Uterus (tissue), 4 donors: ENCODE data around the gene DENND1A. TPM values are rescaled to one million over a fixed set of nuclear protein-coding genes. Genes with fewer than 3 reads are reported as not detected.

Experiments used
- DNase-seq, 2 donors: peaks; one replicate each; pipeline ENCODE4 v3.0.0-alpha.2; 2019 to 2020
- H3K27ac ChIP-seq, 2 donors: fragments of 200-600 bp; sonication (generic); 1 replicate in 1 of 2; 2 replicates in 1 of 2; pipeline ENCODE4 v1.5.1; 2016 to 2018
- H3K27me3 ChIP-seq, 2 donors: fragments of 200-600 bp; sonication (generic); one replicate each; pipeline ENCODE4 v1.5.1; 2018 to 2019; ENCODE audit warnings: control low read depth in 1 of 2
- H3K36me3 ChIP-seq, 2 donors: fragments of 200-600 bp; sonication (generic); one replicate each; pipeline ENCODE4 v1.5.1; 2019; ENCODE audit warnings: control low read depth in 1 of 2
- H3K4me1 ChIP-seq, 2 donors: fragments of 200-600 bp; sonication (generic); one replicate each; pipeline ENCODE4 v1.5.1; 2018 to 2019; ENCODE audit warnings: control low read depth in 1 of 2
- H3K4me3 ChIP-seq, 2 donors: fragments of 200-600 bp; sonication (generic); 1 replicate in 1 of 2; 2 replicates in 1 of 2; pipeline ENCODE4 v1.5.1; 2018 to 2019; ENCODE audit warnings: mild to moderate bottlenecking in 1 of 2
- H3K9me3 ChIP-seq, 2 donors: fragments of 200-600 bp; sonication (generic); one replicate each; pipeline ENCODE4 v1.5.1; 2019; ENCODE audit warnings: control low read depth in 1 of 2
- CTCF ChIP-seq, 4 experiments: fragments of 200-600 bp in 2 of 4; fragments of 450-650 bp in 2 of 4; sonication (generic) in 2 of 4; IDR thresholded peaks; one replicate each; pipeline ENCODE4 v1.5.1; 2016 to 2019; ENCODE audit warnings: antibody characterized with exemption in 4 of 4, mild to moderate bottlenecking in 2 of 4, moderate library complexity in 1 of 4
- POLR2A ChIP-seq, 2 donors: fragments of 450-650 bp; IDR thresholded peaks; one replicate each; pipeline ENCODE4 v1.6.1; 2016; ENCODE audit warnings: antibody characterized with exemption in 2 of 2, mild to moderate bottlenecking in 1 of 2, moderate library complexity in 1 of 2
- intact Hi-C: fragments of 100-400 bp; cut with DNase I; formaldehyde crosslinking; loops from one replicate; pipeline ENCODE4 v1.15.1; 2023; ENCODE audit warnings: low total_unique reads
- total RNA-seq, 4 donors: library from RNA; depleted of rRNA in 3 of 4; stranded (reverse); fragments of >200 nt in 3 of 4; gene quantifications; one replicate each; pipeline versions ENCODE4 v1.1.0 to v1.2.4, GENCODE V29; 2014 to 2023
- donor health status: DM: yes; HTN: yes; CAD: no.

DENND1A gene
- total RNA-seq, 4 donors from 2014 or later, result 10.8 to 34.5 (median 22.6) TPM

DNA sequence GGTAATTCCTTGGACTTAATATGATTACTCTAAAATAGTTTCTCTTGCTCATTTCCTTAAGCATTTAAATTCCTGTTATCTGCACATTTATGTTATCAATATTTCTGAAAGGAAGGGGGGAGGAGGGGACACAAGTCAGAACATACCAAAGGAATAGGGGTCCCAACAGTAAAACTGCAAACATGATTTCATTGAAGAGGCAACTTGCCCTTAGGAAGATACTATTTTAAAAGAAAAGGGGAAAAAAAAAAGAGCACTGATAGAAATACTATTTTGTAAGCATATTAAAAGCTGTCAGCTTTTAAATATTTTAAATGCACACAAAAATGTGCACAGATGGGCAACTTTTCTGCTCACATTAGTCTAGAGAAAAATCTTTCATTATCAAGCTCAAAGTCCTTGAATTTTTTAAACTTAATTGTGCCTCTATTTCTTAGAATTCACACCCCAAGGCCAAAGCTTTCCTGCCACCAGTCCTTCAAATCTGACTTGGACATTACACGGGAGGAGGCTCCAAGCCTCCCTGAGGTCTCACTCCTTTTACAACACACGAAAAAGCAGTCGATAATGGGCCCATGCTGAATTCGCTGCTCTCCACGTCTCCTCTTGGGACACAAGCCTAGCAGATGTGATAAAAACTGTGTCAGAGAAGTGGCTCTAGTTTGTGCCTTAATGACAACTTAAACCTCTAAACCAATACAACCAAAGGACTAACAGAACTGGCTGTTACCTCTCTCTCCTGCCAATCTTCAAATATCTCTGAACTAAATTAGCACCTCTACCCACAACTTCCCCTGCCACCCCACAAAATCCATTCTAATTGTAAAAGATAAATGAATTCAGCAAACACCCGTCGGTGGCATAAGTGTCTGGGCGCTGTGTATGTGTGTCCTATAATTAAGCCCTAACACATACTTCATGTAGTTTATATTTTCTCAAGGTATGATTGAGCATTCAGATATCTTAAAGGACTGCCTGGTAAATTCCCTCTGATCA, 154.3 kb downstream of the DENND1A start:
- H3K9me3 ChIP-seq, result no peaks in the 10 kb centered on the region
- no peak for DNase-seq
- no peak for TF ChIP-seq POLR2A (IDR thresholded peaks at IDR 0.05)
- no peak for TF ChIP-seq CTCF (IDR thresholded peaks at IDR 0.05)
- no peak overlapping the region for H3K27ac ChIP-seq
- H3K4me3 ChIP-seq, result no peak overlapping the region
- intact Hi-C loops, result no loop called here
- H3K36me3 ChIP-seq, result no peaks in the 10 kb centered on the region
- no peaks in the 10 kb centered on the region for H3K27me3 ChIP-seq
- H3K4me1 ChIP-seq, result no peaks in the 10 kb centered on the region

GRCh38 chr9:123773783-123774182, 156.1 kb downstream of the DENND1A start:
- H3K27ac ChIP-seq, result no peak overlapping the region
- DNase-seq, result no peak
- no peak overlapping the region for H3K4me3 ChIP-seq
- TF ChIP-seq CTCF (IDR thresholded peaks at IDR 0.05), result no peak
- TF ChIP-seq POLR2A (IDR thresholded peaks at IDR 0.05), result no peak
- no peaks in the 10 kb centered on the region for H3K36me3 ChIP-seq
- no peaks in the 10 kb centered on the region for H3K9me3 ChIP-seq
- H3K27me3 ChIP-seq, result no peaks in the 10 kb centered on the region
- intact Hi-C loops, result no loop called here
- no peaks in the 10 kb centered on the region for H3K4me1 ChIP-seq

DNA sequence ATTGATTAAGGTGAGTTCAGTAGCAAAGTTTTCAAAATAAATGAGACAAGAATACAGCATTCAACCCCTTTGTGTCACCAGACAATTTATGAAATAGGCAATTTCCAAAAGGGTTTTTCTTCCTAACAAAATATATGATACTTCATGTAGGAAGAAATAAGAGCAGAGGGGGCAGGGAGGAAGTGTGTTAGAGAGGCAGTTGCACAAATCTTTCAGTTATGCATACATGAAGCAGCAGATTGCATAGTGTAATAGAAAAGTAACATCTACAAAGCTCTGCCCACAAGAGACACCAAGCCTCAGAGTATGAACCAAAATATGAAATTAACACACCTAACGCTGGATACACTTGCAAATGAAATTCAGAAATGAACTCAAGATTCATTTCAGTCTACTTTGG, 157.0 kb downstream of the DENND1A start:
- Histone ChIP-seq H3K4me1 (no peaks in the 10 kb centered on the region), H3K36me3 (no peaks in the 10 kb centered on the region), H3K27ac (no peak overlapping the region), H3K9me3 (no peaks in the 10 kb centered on the region), H3K4me3 (no peak overlapping the region), H3K27me3 (no peaks in the 10 kb centered on the region)
- no peak for TF ChIP-seq POLR2A (IDR thresholded peaks at IDR 0.05)
- no peak for TF ChIP-seq CTCF (IDR thresholded peaks at IDR 0.05)
- DNase-seq, result no peak
- intact Hi-C loops, result no loop called here

DNA sequence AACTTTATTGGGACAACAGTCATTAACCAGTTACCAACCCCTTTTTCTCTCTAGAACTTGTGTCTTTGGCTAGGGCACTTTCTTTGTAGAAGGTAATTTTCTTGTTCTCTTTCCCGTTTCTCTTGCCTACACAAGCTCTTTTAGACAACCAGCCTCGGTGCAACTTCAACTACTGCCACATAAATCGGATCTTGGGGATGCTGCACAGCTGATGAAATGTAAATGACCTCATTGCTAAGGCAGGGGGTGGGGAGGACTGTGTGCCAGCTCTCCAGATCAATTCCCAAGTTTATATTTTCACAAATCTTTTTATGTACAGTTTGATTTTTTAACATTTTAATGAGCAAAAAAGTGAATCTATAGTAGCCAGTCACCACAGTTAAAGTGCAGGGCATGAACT, 157.6 kb downstream of the DENND1A start:
- TF ChIP-seq POLR2A (IDR thresholded peaks at IDR 0.05) (no peak), CTCF (IDR thresholded peaks at IDR 0.05) (no peak)
- Histone ChIP-seq H3K36me3 (no peaks in the 10 kb centered on the region), H3K4me3 (no peak overlapping the region), H3K27me3 (no peaks in the 10 kb centered on the region), H3K4me1 (no peaks in the 10 kb centered on the region), H3K27ac (no peak overlapping the region), H3K9me3 (no peaks in the 10 kb centered on the region)
- intact Hi-C loops, result no loop called here
- no peak for DNase-seq

GRCh38 chr9:123771690-123772089, 158.2 kb downstream of the DENND1A start:
- intact Hi-C loops, result no loop called here

More at GRCh38 chr9:123771690-123772089, 158.2 kb downstream of the DENND1A start:
- TF ChIP-seq POLR2A (IDR thresholded peaks at IDR 0.05) (no peak), CTCF (IDR thresholded peaks at IDR 0.05) (no peak)
- Histone ChIP-seq H3K4me3 (no peak overlapping the region), H3K4me1 (no peaks in the 10 kb centered on the region), H3K27me3 (no peaks in the 10 kb centered on the region), H3K36me3 (no peaks in the 10 kb centered on the region), H3K9me3 (no peaks in the 10 kb centered on the region), H3K27ac (no peak overlapping the region)
- no peak for DNase-seq
